CD14-positive monocyte (primary cell): ENCODE results near the gene ROBO3. TPM values are rescaled to one million over a fixed set of nuclear protein-coding genes. Genes with fewer than 3 reads are reported as not detected.

Experiments
- DNase-seq, 3 donors: peaks; one replicate each; pipeline ENCODE4 v3.0.0-alpha.2; 2011 to 2022
- H2AFZ ChIP-seq: 2 replicates; pipeline ENCODE4 v1.6.0; 2012; ENCODE audit warnings: mild to moderate bottlenecking, low read depth, low read length, inconsistent platforms; ENCODE audit not compliant: insufficient read depth, poor library complexity, severe bottlenecking
- H3K27ac ChIP-seq, 2 donors: 1 replicate in 1 of 2; 2 replicates in 1 of 2; pipeline ENCODE4 v1.5.1; 2012 to 2013; ENCODE audit warnings: low read length in 2 of 2, control low read depth in 1 of 2, inconsistent platforms in 1 of 2, low read depth in 1 of 2, mild to moderate bottlenecking in 1 of 2
- H3K27me3 ChIP-seq, 2 donors: one replicate each; pipeline versions ENCODE4 v1.6.0 to v1.6.1; 2011 to 2013; ENCODE audit warnings: low read length in 2 of 2; ENCODE audit not compliant: control insufficient read depth in 2 of 2, insufficient read depth in 2 of 2
- H3K36me3 ChIP-seq, 2 donors: replicated peaks in 1 of 2; 1 replicate in 1 of 2; 2 replicates in 1 of 2; pipeline versions ENCODE4 v1.5.1 to v1.6.1; 2012 to 2013; ENCODE audit warnings: low read length in 2 of 2, control low read depth in 1 of 2, inconsistent platforms in 1 of 2, mild to moderate bottlenecking in 1 of 2; ENCODE audit not compliant: insufficient read depth in 2 of 2, control insufficient read depth in 1 of 2
- H3K4me1 ChIP-seq, 2 donors: 1 replicate in 1 of 2; 2 replicates in 1 of 2; pipeline versions ENCODE4 v1.5.1 to v1.6.1; 2012 to 2013; ENCODE audit warnings: low read length in 2 of 2, control low read depth in 1 of 2, inconsistent platforms in 1 of 2, mild to moderate bottlenecking in 1 of 2, moderate library complexity in 1 of 2; ENCODE audit not compliant: insufficient read depth in 2 of 2, control insufficient read depth in 1 of 2
- H3K4me2 ChIP-seq: replicated peaks from 2 replicates; pipeline ENCODE3; 2012; ENCODE audit warnings: low read length, moderate library complexity, mild to moderate bottlenecking; ENCODE audit not compliant: poor library complexity, severe bottlenecking; ENCODE audit errors: extremely low read depth
- H3K4me3 ChIP-seq, 3 experiments: fragments of 200-600 bp in 1 of 3; sonication (generic) in 1 of 3; replicated peaks in 1 of 3; 1 replicate in 2 of 3; 2 replicates in 1 of 3; pipeline ENCODE4 v1.5.1; 2011 to 2013; ENCODE audit warnings: low read length in 3 of 3, mild to moderate bottlenecking in 3 of 3, control low read depth in 2 of 3, low read depth in 2 of 3, inconsistent platforms in 1 of 3, moderate library complexity in 1 of 3
- H3K79me2 ChIP-seq: 2 replicates; pipeline ENCODE4 v1.6.0; 2012; ENCODE audit warnings: mild to moderate bottlenecking, control low read depth, inconsistent platforms, low read length, moderate library complexity; ENCODE audit not compliant: insufficient read depth
- H3K9ac ChIP-seq: 2 replicates; pipeline ENCODE4 v1.6.0; 2017; ENCODE audit warnings: low read length, mild to moderate bottlenecking; ENCODE audit not compliant: insufficient read depth, poor library complexity, severe bottlenecking
- H3K9me3 ChIP-seq, 2 donors: replicated peaks in 1 of 2; 1 replicate in 1 of 2; 2 replicates in 1 of 2; pipeline versions ENCODE4 v1.5.1 to v1.6.1; 2012 to 2013; ENCODE audit warnings: low read length in 2 of 2, control low read depth in 1 of 2; ENCODE audit not compliant: control insufficient read depth in 1 of 2, insufficient read depth in 1 of 2
- H4K20me1 ChIP-seq: 2 replicates; pipeline ENCODE4 v1.6.0; 2012; ENCODE audit warnings: mild to moderate bottlenecking, low read length, control low read depth, moderate library complexity; ENCODE audit not compliant: insufficient read depth
- H3K27ac Mint-ChIP-seq, 7 donors: one replicate each; pipeline ENCODE4 v1.8.0; 2020; ENCODE audit warnings: mild to moderate bottlenecking in 7 of 7, mixed read lengths in 7 of 7, moderate library complexity in 6 of 7, inconsistent platforms in 2 of 7
- H3K27me3 Mint-ChIP-seq, 3 donors: one replicate each; pipeline ENCODE4 v1.8.0; 2021 to 2022; ENCODE audit warnings: low read depth in 3 of 3, mild to moderate bottlenecking in 3 of 3, mixed read lengths in 3 of 3, moderate library complexity in 3 of 3, inconsistent platforms in 1 of 3
- H3K36me3 Mint-ChIP-seq, 2 donors: one replicate each; pipeline ENCODE4 v1.8.0; 2020; ENCODE audit warnings: mixed read lengths in 2 of 2, inconsistent platforms in 1 of 2, mild to moderate bottlenecking in 1 of 2
- H3K4me1 Mint-ChIP-seq: one replicate; pipeline ENCODE4 v1.8.0; 2020; ENCODE audit warnings: mild to moderate bottlenecking, mixed read lengths
- H3K4me3 Mint-ChIP-seq, 2 donors: one replicate each; pipeline ENCODE4 v1.8.0; 2020; ENCODE audit warnings: mild to moderate bottlenecking in 2 of 2, mixed read lengths in 2 of 2, moderate library complexity in 1 of 2
- H3K9me3 Mint-ChIP-seq, 7 donors: one replicate each; pipeline ENCODE4 v1.8.0; 2020 to 2022; ENCODE audit warnings: mixed read lengths in 7 of 7, mild to moderate bottlenecking in 6 of 7, moderate library complexity in 6 of 7, inconsistent platforms in 2 of 7
- CTCF ChIP-seq: fragments of 200-600 bp; IDR thresholded peaks from one replicate; pipeline ENCODE4 v1.8.0; 2022; ENCODE audit warnings: antibody characterized with exemption, mild to moderate bottlenecking
- WGBS: methylation state at CpG from one replicate; pipeline ENCODE4 v1.1.5; 2013; ENCODE audit warnings: missing lambda C conversion rate; ENCODE audit not compliant: insufficient coverage; 5-methylcytosine and 5-hydroxymethylcytosine counted together
- intact Hi-C, 2 donors: fragments of 100-400 bp; cut with micrococcal nuclease; formaldehyde crosslinking; loops; one replicate each; pipeline versions ENCODE4 v1.15.0 to v1.15.1; 2023
- polyA plus RNA-seq, 3 donors: library from polyadenylated mRNA; depleted of rRNA in 1 of 3; unstranded in 2 of 3; stranded (reverse) in 1 of 3; fragments of 300-500 nt in 2 of 3; fragments of >200 nt in 1 of 3; fragmentation: Illumina TruSeq in 2 of 3; gene quantifications; 1 replicate in 2 of 3; 2 replicates in 1 of 3; pipeline ENCODE4 v1.2.3, GENCODE V29; 2012 to 2021

ROBO3 gene
- polyA plus RNA-seq, 3 donors = 0.39 to 11.6 (median 0.81) TPM

DNA sequence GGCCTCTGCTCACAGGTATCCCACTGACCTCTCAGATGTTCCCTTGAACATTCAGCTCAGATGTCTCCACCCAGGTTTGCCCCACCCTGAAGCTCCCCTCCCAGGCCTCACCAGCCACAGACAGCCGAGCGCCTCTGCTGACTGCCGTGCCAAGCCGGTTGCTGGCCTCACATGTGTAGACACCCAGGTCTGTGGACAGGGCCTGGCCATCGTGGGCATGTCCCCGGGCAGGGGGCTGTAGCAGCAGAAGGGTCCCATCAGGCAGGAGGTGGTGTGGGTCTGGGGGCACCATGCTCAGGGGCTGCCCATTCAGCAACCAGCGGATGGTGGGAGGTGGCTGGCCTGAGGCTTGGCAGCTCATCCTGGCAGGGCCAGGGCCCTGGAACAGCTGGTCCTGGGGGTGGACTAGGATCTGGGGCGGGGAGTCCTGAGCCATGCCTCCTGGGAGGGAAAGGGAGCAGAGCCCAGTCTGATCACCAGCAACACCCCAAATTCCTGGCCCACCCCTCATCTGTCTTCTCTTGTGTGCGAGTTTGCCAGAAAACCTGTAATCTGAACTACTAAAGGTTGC, 31.7 kb downstream of the ROBO3 start:
- no peaks in the 10 kb centered on the region for H3K9me3 ChIP-seq
- H2AFZ ChIP-seq = no peak overlapping the region
- Mint-ChIP-seq H3K27ac (no peak overlapping the region), H3K27me3 (peaks cover 2 to 12% (median 3%) of the 10 kb centered on the region in 3 donors), H3K36me3 (no peaks in the 10 kb centered on the region), H3K9me3 (no peaks in the 10 kb centered on the region), H3K4me3 (no peak overlapping the region), H3K4me1 (peaks cover 25% of the 10 kb centered on the region)
- no peaks in the 10 kb centered on the region for H3K79me2 ChIP-seq
- H3K27ac ChIP-seq = no peak overlapping the region
- no peak for DNase-seq
- H3K27me3 ChIP-seq = peaks cover 0 to 2% of the 10 kb centered on the region in 2 donors
- no peak overlapping the region for H3K4me2 ChIP-seq
- no peaks in the 10 kb centered on the region for H3K36me3 ChIP-seq
- H3K4me3 ChIP-seq = no peak overlapping the region
- intact Hi-C loops = no loop called here
- 63% methylated on average over 9 of the region's 9 CpGs for WGBS
- TF ChIP-seq CTCF = no peak
- peaks cover 16 to 18% of the 10 kb centered on the region in 2 donors for H3K4me1 ChIP-seq
- no peak overlapping the region for H3K9ac ChIP-seq
- no peaks in the 10 kb centered on the region for H4K20me1 ChIP-seq

- Mint-ChIP-seq H3K4me1 (peaks cover 25% of the 10 kb centered on the region), H3K27me3 (peaks cover 2 to 13% (median 3%) of the 10 kb centered on the region in 3 donors), H3K9me3 (no peaks in the 10 kb centered on the region), H3K27ac (peak within 1 kb of the TSS in 4 of 7 donors; percentile 9 to 50 (median 26)), H3K36me3 (no peaks in the 10 kb centered on the region), H3K4me3 (no peak within 1 kb of the TSS)
- intact Hi-C loops = no loop called here
- Histone ChIP-seq H3K36me3 (no peaks in the 10 kb centered on the region), H3K27ac (no peak within 1 kb of the TSS), H3K9me3 (no peaks in the 10 kb centered on the region), H3K4me1 (peaks cover 16% of the 10 kb centered on the region in 2 donors), H2AFZ (peak within 1 kb of the TSS; percentile 68), H3K27me3 (peaks cover 0 to 2% of the 10 kb centered on the region in 2 donors), H4K20me1 (no peaks in the 10 kb centered on the region), H3K79me2 (no peaks in the 10 kb centered on the region), H3K4me2 (no peak within 1 kb of the TSS), H3K9ac (no peak within 1 kb of the TSS), H3K4me3 (no peak within 1 kb of the TSS)
- 0% methylated on average over 7 of the region's 12 CpGs for WGBS
- no peak for TF ChIP-seq CTCF
- no peak for DNase-seq
These were observed 32.5 kb downstream of the ROBO3 start, which contains the start of gene ROBO4 for GRCh38 chr11:124897674-124898262. Gene ROBO4 (minus strand): TSS chr11:124897865. CDS start chr11:124897795, 70 bp downstream.
